Ishikawa (cell line): Measurements from ENCODE around the gene DEGS1.

ENCODE experiments used
- CREB1 ChIP-seq: IDR thresholded peaks from 2 replicates; pipeline ENCODE4 v1.6.1; 2012; ENCODE audit warnings: low read depth
- EP300 ChIP-seq: IDR thresholded peaks from 2 replicates; pipeline ENCODE4 v1.6.1; 2012; ENCODE audit warnings: borderline replicate concordance
- NFIC ChIP-seq: IDR thresholded peaks from 2 replicates; pipeline ENCODE4 v1.6.1; 2012
- RAD21 ChIP-seq: IDR thresholded peaks from 2 replicates; pipeline ENCODE4 v1.6.1; 2012; ENCODE audit warnings: low read depth
- TAF1 ChIP-seq: IDR thresholded peaks from 2 replicates; pipeline ENCODE4 v1.6.1; 2012; ENCODE audit warnings: low read depth, mild to moderate bottlenecking
- TCF12 ChIP-seq: IDR thresholded peaks from 2 replicates; pipeline ENCODE4 v1.6.1; 2012; ENCODE audit warnings: low read depth
- TEAD4 ChIP-seq: IDR thresholded peaks from 2 replicates; pipeline ENCODE4 v1.6.1; 2012
- YY1 ChIP-seq: IDR thresholded peaks from 2 replicates; pipeline ENCODE4 v1.6.1; 2012; ENCODE audit warnings: low read depth
- ZBTB7A ChIP-seq: IDR thresholded peaks from 2 replicates; pipeline ENCODE4 v1.6.1; 2012; ENCODE audit warnings: low read depth
- TF ChIP-seq, protein P1 (sequence below): IDR thresholded peaks from 2 replicates; pipeline ENCODE4 v1.6.1; 2012

Gene DEGS1

DNA sequence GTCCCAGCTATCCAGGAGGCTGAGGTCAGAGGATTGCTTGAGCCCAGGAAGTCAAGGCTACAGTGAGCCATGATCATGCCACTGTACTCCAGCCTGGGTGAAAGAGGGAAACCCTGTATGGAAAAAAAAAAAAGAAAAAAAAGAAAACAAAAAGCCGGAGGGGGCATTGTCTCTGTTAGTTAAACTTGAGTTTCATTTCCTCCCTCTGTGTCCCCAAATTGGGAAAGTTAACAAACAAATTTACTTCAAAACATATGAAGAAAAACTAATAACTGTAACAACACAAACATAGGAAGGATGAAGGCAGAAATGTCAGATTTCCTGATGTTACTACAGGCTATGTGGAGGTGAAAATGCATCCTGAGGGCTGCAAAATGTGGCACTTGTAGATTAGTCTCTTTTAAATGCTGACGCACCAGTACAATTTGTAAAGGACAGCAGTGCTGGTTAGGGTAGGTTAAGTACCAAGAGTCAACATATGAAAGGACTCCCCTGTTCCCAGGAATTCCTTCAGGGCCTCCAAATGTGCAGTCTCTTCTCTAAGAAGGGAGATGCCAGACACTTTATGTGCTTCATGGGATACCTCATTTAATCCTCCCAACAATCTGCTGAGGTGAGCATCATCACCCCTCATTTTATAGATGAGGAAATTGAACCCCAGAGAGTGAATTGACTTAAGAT lies 52.9 kb downstream of the DEGS1 start:
- no peak for TF ChIP-seq TEAD4
- TF ChIP-seq, protein P1, sequence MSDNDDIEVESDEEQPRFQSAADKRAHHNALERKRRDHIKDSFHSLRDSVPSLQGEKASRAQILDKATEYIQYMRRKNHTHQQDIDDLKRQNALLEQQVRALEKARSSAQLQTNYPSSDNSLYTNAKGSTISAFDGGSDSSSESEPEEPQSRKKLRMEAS = no peak

GRCh38 chr1:224237119-224237881 lies 54.3 kb downstream of the DEGS1 start:
- TF ChIP-seq RAD21 = no peak

- TF ChIP-seq RAD21 = no peak
- no peak for TF ChIP-seq TCF12
- no peak for TF ChIP-seq TEAD4
- TF ChIP-seq CREB1 = no peak
- TF ChIP-seq TAF1 = no peak
- no peak for TF ChIP-seq ZBTB7A
- TF ChIP-seq EP300 = no peak
These were observed 55.2 kb downstream of the DEGS1 start for GRCh38 chr1:224238212-224238611.

GRCh38 chr1:224238756-224239155 lies 55.7 kb downstream of the DEGS1 start:
- no peak for TF ChIP-seq TEAD4
- no peak for TF ChIP-seq YY1
- no peak for TF ChIP-seq NFIC
- no peak for TF ChIP-seq TCF12
